ENCODE data around the gene PAX4.

The PAX4 gene

DNA sequence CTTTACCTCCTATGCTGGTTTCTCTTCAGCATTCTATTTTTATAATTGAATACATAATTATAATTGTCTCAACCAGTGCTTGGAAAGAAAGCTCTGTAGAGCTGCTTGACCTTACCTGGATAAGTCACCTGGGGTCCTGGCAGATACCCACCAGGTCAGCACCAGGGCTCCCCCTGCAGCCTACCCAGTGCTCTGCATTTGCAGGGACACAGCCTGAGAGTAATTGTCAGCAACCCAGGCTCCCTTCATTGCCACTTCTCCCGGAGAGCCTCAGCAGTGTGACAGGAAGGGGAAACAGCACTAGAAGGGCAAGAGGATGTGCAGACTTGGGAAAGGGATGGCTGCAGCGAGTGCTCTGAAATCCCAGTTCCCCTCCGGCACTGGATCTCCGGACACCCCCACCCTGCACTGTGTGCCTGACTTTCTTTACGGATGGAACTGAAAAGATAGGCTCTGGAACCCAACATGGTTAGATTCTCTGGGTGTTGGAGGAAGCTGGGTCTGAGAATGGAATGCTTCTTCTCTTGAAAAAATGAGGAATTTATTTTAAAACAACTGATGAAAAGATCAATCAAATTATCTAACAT, 11.4 kb upstream of the PAX4 start:
- DNase-seq (ENCODE audit: low read depth, low spot score), result peak; percentile 75

DNA sequence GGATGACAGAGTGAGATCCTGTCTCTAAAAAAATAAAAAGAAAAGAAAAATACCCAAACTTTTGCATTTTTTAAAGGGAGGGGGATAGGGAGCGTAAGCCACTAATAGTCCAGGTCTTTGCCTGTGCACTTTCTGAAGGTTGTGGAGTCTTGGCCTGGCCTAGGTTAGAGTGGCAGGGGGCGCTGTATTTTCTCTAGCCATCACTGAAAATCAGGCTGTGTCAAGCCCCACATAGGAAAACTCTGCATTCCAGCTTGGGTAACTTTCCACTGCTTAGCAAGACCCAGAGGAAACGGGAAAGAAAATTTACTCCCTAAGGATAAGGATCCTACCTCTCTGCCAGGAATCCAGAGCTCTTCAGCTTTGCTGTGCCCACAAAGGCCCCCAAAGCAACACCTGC, 10.5 kb upstream of the PAX4 start:
- DNase-seq (ENCODE audit: low read depth, low spot score), result no peak

GRCh38 chr7:127625331-127625730, 7.4 kb upstream of the PAX4 start:
- DNase-seq (ENCODE audit: low read depth, low spot score), result no peak

- DNase-seq (ENCODE audit: low read depth, low spot score), result peak; percentile 48
Observed at GRCh38 chr7:127620406-127621233, 2.7 kb upstream of the PAX4 start.

- peak; percentile 45 for DNase-seq (ENCODE audit: low read depth, low spot score)
Observed at GRCh38 chr7:127619681-127620405, 1.9 kb upstream of the PAX4 start.

DNA sequence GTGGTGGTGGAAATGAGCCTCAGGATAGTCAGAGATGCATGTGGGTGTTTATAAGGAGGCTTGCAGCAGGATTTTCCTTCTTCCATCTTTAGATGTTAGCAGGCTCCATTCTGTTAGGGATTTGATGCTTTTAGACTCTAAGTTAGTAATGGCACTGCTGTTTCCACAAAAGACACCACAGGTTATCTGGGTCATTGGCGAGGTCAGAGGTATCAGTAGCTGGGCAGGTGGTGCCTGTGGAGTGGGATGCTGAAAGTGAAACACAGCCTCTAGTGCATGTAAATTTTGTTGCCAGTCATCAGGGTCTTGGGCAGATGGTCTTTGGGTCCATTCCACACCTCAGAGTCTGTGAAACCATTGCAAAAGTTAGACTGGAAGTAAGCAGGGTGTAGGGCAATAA, 833 bp upstream of the PAX4 start:
- no peak for DNase-seq (ENCODE audit: low read depth, low spot score)

GRCh38 chr7:127616724-127617123, 1.2 kb downstream of the PAX4 start:
- DNase-seq (ENCODE audit: low read depth, low spot score), result no peak

- no peak for DNase-seq (ENCODE audit: low read depth, low spot score)
Observed at GRCh38 chr7:127612263-127612662, 5.7 kb downstream of the PAX4 start.

DNA sequence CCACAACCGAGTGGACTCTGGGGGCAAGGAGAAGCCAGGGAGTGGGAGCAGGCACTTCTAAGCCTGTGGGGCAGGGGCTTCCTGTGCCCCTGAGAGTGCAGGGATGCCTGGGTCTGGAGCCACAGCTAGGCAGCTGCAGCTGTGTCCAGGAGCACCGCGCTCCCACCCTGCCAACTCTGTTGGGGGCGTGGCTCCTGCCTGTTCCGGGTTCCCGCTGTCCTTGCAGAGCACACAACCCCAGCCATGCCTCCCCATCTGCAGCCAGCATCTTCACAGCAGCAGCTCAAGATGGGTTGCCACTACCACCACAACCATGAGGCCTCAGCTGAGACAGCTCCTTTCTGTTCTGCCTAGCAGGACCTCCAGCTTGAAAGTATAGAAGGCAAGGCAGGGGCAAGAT, 8.6 kb downstream of the PAX4 start:
- no peak for DNase-seq (ENCODE audit: low read depth, low spot score)

- DNase-seq (ENCODE audit: low read depth, low spot score), result no peak
Observed at GRCh38 chr7:127608446-127608845, 9.5 kb downstream of the PAX4 start.

DNA sequence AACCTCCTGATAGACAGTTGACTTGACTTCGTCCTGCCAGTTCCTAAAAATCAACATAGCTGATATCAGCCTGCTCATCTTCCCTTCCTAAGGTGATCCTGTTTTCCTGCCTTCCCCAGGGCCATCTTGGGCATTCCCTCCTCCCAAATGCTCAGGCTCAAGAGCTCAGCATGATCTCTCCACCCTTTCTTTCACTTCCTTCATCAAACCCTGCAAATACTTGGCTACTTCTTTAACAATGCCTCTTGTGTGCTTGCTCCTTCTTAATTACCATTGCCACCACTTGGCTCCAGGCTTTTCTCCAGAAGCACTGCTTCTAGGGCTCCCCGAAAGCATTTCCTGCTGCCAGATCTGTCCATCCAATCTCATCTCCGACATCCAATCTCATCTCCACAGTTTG, 17.1 kb downstream of the PAX4 start:
- DNase-seq (ENCODE audit: low read depth, low spot score), result no peak

DNA sequence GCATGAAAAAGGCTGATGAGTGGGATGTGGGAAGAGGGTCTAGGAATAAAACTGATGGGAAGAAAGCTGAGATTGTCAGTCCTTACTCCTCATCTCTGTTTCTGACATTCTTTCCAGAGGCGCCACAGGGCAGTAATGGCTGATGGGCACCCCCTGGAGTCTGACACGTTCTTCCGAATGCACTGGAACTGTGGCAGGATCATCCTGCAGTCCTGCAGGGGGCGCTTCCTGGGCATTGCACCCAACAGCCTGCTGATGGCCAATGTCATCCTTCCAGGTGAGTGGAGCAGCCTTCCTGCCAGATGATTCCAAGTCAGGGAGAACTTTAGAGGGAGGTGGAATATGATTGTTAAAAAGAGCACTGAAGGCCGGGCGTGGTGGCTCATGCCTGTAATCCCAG, 19.6 kb downstream of the PAX4 start:
- DNase-seq (ENCODE audit: low read depth, low spot score), result no peak

GRCh38 chr7:127595737-127596136, 22.2 kb downstream of the PAX4 start:
- DNase-seq (ENCODE audit: low read depth, low spot score), result no peak

DNA sequence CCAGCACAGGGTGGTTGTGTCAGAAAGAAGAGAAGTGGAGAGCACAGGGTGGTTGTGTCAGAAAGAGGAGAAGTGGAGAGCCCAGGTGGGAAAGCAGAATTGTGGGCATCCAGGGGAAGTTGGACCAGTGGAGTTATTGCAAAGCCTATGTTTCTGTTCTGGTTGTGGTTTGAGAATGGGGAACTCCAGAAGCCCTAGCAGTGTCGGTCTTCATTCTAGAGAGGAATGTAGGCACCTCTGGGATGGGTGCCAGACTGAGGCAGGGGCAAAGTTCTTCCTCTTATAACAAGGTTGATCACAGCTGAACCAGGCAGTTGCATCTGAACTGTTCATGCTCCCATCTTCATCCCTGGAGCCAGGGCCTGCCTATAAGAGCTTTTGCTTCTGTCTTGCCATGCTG, 23.5 kb downstream of the PAX4 start:
- DNase-seq (ENCODE audit: low read depth, low spot score), result no peak

GRCh38 chr7:127592550-127592949, 25.4 kb downstream of the PAX4 start:
- DNase-seq (ENCODE audit: low read depth, low spot score), result no peak

DNA sequence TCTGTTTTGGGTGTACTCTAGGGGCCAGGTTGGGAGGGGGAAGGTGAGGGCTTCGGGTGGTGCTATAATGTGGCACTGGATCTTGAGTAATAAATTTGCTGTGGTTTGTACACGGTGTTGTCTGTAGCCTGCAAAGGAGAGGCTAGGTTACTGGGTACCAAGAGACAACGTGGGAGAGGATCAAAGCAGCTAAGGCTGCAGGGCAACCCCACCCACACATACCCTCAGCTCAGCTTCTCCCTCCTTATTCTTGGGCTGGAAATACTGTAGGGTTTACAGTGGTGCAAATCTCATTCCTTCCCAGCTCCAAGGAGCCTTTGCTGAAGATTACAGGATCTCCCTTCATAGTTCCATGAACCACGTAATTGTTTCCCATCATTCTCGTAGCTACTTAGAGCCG, 26.4 kb downstream of the PAX4 start:
- no peak for DNase-seq (ENCODE audit: low read depth, low spot score)

DNA sequence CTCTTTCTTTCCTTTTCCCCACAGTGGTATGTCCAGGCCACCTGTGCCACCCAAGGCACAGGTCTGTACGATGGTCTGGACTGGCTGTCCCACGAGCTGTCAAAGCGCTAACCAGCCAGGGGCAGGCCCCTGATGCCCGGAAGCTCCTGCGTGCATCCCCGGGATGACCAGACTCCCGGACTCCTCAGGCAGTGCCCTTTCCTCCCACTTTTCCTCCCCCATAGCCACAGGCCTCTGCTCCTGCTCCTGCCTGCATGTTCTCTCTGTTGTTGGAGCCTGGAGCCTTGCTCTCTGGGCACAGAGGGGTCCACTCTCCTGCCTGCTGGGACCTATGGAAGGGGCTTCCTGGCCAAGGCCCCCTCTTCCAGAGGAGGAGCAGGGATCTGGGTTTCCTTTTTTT, 26.8 kb downstream of the PAX4 start:
- no peak for DNase-seq (ENCODE audit: low read depth, low spot score)

GRCh38 chr7:127589896-127590295, 28.0 kb downstream of the PAX4 start:
- no peak for DNase-seq (ENCODE audit: low read depth, low spot score)

- DNase-seq (ENCODE audit: low read depth, low spot score), result peak; percentile 54
Observed at GRCh38 chr7:127588697-127589482, 29.1 kb downstream of the PAX4 start.

GRCh38 chr7:127588019-127588696, 29.8 kb downstream of the PAX4 start, which contains the start of gene ARF5:
Gene ARF5, plus strand, starts transcription at chr7:127588411. Its CDS starts 88 bp downstream, at chr7:127588499.
- DNase-seq (ENCODE audit: low read depth, low spot score), result peak; percentile 40

GRCh38 chr7:127587663-127588018, 30.3 kb downstream of the PAX4 start:
- DNase-seq (ENCODE audit: low read depth, low spot score), result no peak
